OCI-LY3 (cell line): ENCODE results near the gene CRYBB2.

Experiments
- H2AFZ ChIP-seq: fragments of 200-600, 300-600 bp; shearing (Covaris generic); 2 replicates; pipeline ENCODE4 v1.6.0; 2014; ENCODE audit warnings: antibody characterized with exemption, low read depth, low read length
- H3K27ac ChIP-seq: fragments of 200-600, 300-600 bp; sonication (generic); 2 replicates; pipeline ENCODE4 v1.5.1; 2014; ENCODE audit warnings: mild to moderate bottlenecking, low read length, moderate library complexity, mixed read lengths
- H3K27me3 ChIP-seq: fragments of 200-600, 300-600 bp; sonication (generic); 2 replicates; pipeline ENCODE4 v1.6.1; 2014; ENCODE audit warnings: low read depth, low read length, mixed read lengths
- H3K36me3 ChIP-seq: fragments of 200-600, 300-600 bp; sonication (generic); replicated peaks from 2 replicates; pipeline ENCODE3; 2014; ENCODE audit warnings: low read depth, low read length, mixed read lengths
- H3K4me1 ChIP-seq: fragments of 300-600, 200-600 bp; sonication (generic); 2 replicates; pipeline ENCODE4 v1.6.1; 2014; ENCODE audit warnings: low read length, mixed read lengths
- H3K4me2 ChIP-seq: fragments of 200-600, 300-600 bp; sonication (generic); 2 replicates; pipeline ENCODE4 v1.6.1; 2014; ENCODE audit warnings: low read length, mixed read lengths
- H3K4me3 ChIP-seq: fragments of 300-600, 200-600 bp; sonication (generic); 2 replicates; pipeline ENCODE4 v1.5.1; 2014; ENCODE audit warnings: antibody characterized with exemption, mild to moderate bottlenecking, low read length, moderate library complexity
- H3K79me2 ChIP-seq: fragments of 300-600, 200-600 bp; shearing (Covaris generic); 2 replicates; pipeline ENCODE4 v1.6.1; 2014; ENCODE audit warnings: mild to moderate bottlenecking, low read length, mixed read lengths
- H3K9ac ChIP-seq: fragments of 300-600, 200-600 bp; shearing (Covaris generic); 2 replicates; pipeline ENCODE4 v1.6.0; 2014; ENCODE audit warnings: mild to moderate bottlenecking, low read length, moderate library complexity
- H3K9me3 ChIP-seq: fragments of 200-600, 300-600 bp; shearing (Covaris generic); 2 replicates; pipeline ENCODE4 v1.6.1; 2014; ENCODE audit warnings: low read length, mixed read lengths; ENCODE audit not compliant: insufficient read depth
- H4K20me1 ChIP-seq: fragments of 200-600, 300-600 bp; sonication (generic); 2 replicates; pipeline ENCODE4 v1.6.1; 2016; ENCODE audit warnings: low read length, mixed read lengths; ENCODE audit not compliant: insufficient read depth
- CTCF ChIP-seq: fragments of 200-600, 300-600 bp; sonication (generic); IDR thresholded peaks from 2 replicates; pipeline ENCODE4 v1.5.1; 2014; ENCODE audit warnings: antibody characterized with exemption, low read length, low read depth
- EZH2phosphoT487 ChIP-seq: fragments of 200-600 bp; shearing (Covaris generic); IDR thresholded peaks from 2 replicates; pipeline ENCODE4 v1.6.1; 2018; ENCODE audit warnings: antibody characterized with exemption, mixed run types, low read depth

The CRYBB2 gene

GRCh38 chr22:25193130-25193529, 26.3 kb upstream of the CRYBB2 start:
- no peak overlapping the region for H2AFZ ChIP-seq
- no peak overlapping the region for H3K4me3 ChIP-seq
- TF ChIP-seq CTCF (no peak), EZH2phosphoT487 (no peak)

GRCh38 chr22:25193548-25193947, 25.9 kb upstream of the CRYBB2 start:
- Histone ChIP-seq H4K20me1 (no peaks in the 10 kb centered on the region), H3K27ac (no peak overlapping the region), H3K9me3 (no peaks in the 10 kb centered on the region), H3K9ac (no peak overlapping the region), H3K4me3 (no peak overlapping the region), H3K36me3 (no peaks in the 10 kb centered on the region), H3K4me2 (no peak overlapping the region), H3K27me3 (no peaks in the 10 kb centered on the region), H3K79me2 (no peaks in the 10 kb centered on the region), H3K4me1 (no peaks in the 10 kb centered on the region), H2AFZ (no peak overlapping the region)
- TF ChIP-seq CTCF = no peak
- no peak for TF ChIP-seq EZH2phosphoT487

More at GRCh38 chr22:25193130-25193529, 26.3 kb upstream of the CRYBB2 start:
- no peaks in the 10 kb centered on the region for H3K27me3 ChIP-seq
- H3K4me1 ChIP-seq = no peaks in the 10 kb centered on the region
- no peaks in the 10 kb centered on the region for H4K20me1 ChIP-seq
- H3K79me2 ChIP-seq = no peaks in the 10 kb centered on the region
- H3K9ac ChIP-seq = no peak overlapping the region
- no peak overlapping the region for H3K4me2 ChIP-seq
- H3K27ac ChIP-seq = no peak overlapping the region
- no peaks in the 10 kb centered on the region for H3K9me3 ChIP-seq
- no peaks in the 10 kb centered on the region for H3K36me3 ChIP-seq

GRCh38 chr22:25196326-25196725, 23.1 kb upstream of the CRYBB2 start:
- H3K4me1 ChIP-seq = no peaks in the 10 kb centered on the region
- H3K4me2 ChIP-seq = no peak overlapping the region
- no peaks in the 10 kb centered on the region; the same call in 1 of the 2 replicates for H3K27me3 ChIP-seq
- H3K9me3 ChIP-seq = no peaks in the 10 kb centered on the region
- H3K9ac ChIP-seq = no peak overlapping the region
- no peaks in the 10 kb centered on the region for H3K36me3 ChIP-seq
- H3K27ac ChIP-seq = no peak overlapping the region
- H3K79me2 ChIP-seq = no peaks in the 10 kb centered on the region
- TF ChIP-seq EZH2phosphoT487 (no peak), CTCF (no peak)
- no peak overlapping the region for H3K4me3 ChIP-seq
- no peaks in the 10 kb centered on the region for H4K20me1 ChIP-seq
- H2AFZ ChIP-seq = no peak overlapping the region

GRCh38 chr22:25197340-25197739, 22.1 kb upstream of the CRYBB2 start:
- Histone ChIP-seq H3K36me3 (no peaks in the 10 kb centered on the region), H4K20me1 (no peaks in the 10 kb centered on the region), H3K27ac (no peak overlapping the region), H3K9me3 (no peaks in the 10 kb centered on the region), H3K9ac (no peak overlapping the region), H3K79me2 (no peaks in the 10 kb centered on the region), H2AFZ (no peak overlapping the region), H3K4me1 (no peaks in the 10 kb centered on the region), H3K4me2 (no peak overlapping the region), H3K4me3 (no peak overlapping the region), H3K27me3 (peaks cover 2% of the 10 kb centered on the region; the same call in 1 of the 2 replicates)
- TF ChIP-seq EZH2phosphoT487 (no peak), CTCF (no peak)
